Measurements from ENCODE around the gene POU1F1.
"Not testable (repeated sequence)": the region's sequence is repeated elsewhere in the genome, so short reads cannot be mapped to it uniquely, and the experiment has no call there.

Gene POU1F1

GRCh38 chr3:87276484-87276883, at the start of gene POU1F1:
TSS of gene POU1F1 (minus strand) at chr3:87276584. CDS start at chr3:87276462, 122 bp downstream.
- no peak for DNase-seq

- no peak for DNase-seq
Observed at GRCh38 chr3:87324609-87325008, 48.2 kb upstream of the POU1F1 start.

GRCh38 chr3:87320756-87321626, 44.6 kb upstream of the POU1F1 start:
- DNase-seq: no peak

GRCh38 chr3:87318617-87319021, 42.2 kb upstream of the POU1F1 start:
- DNase-seq: no peak

- no peak for DNase-seq
Observed at GRCh38 chr3:87317779-87318178, 41.4 kb upstream of the POU1F1 start.

GRCh38 chr3:87313641-87314040, 37.3 kb upstream of the POU1F1 start:
- no peak for DNase-seq

- DNase-seq: no peak
Observed at GRCh38 chr3:87311309-87311708, 34.9 kb upstream of the POU1F1 start.

GRCh38 chr3:87309601-87310000, 33.2 kb upstream of the POU1F1 start:
- no peak for DNase-seq

- no peak for DNase-seq
Observed at GRCh38 chr3:87307805-87308204, 31.4 kb upstream of the POU1F1 start.

GRCh38 chr3:87305517-87305916, 29.1 kb upstream of the POU1F1 start:
- no peak for DNase-seq

GRCh38 chr3:87305031-87305430, 28.6 kb upstream of the POU1F1 start:
- not testable (repeated sequence) for DNase-seq

- no peak for DNase-seq
Observed at GRCh38 chr3:87298111-87298718, 21.8 kb upstream of the POU1F1 start.

GRCh38 chr3:87288446-87288845, 12.1 kb upstream of the POU1F1 start:
- DNase-seq: no peak

GRCh38 chr3:87287011-87287410, 10.6 kb upstream of the POU1F1 start:
- no peak for DNase-seq

GRCh38 chr3:87272718-87273341, 3.6 kb downstream of the POU1F1 start:
- DNase-seq: no peak

- DNase-seq: no peak
Observed at GRCh38 chr3:87270908-87271700, 5.3 kb downstream of the POU1F1 start.

- DNase-seq: no peak
Observed at GRCh38 chr3:87269723-87270122, 6.7 kb downstream of the POU1F1 start.

- no peak for DNase-seq
Observed at GRCh38 chr3:87268646-87269211, 7.7 kb downstream of the POU1F1 start.

- no peak for DNase-seq
Observed at GRCh38 chr3:87267953-87268645, 8.3 kb downstream of the POU1F1 start.

- no peak for DNase-seq
Observed at GRCh38 chr3:87261925-87262324, 14.5 kb downstream of the POU1F1 start.

GRCh38 chr3:87260270-87260669, 16.1 kb downstream of the POU1F1 start:
- no peak for DNase-seq

- DNase-seq: no peak
Observed at GRCh38 chr3:87250009-87250408, 26.4 kb downstream of the POU1F1 start.

Measured in SIG-M5 (cell line).